ENCODE measurements around the gene ADAMTS15. TPM values are rescaled to one million over a fixed set of nuclear protein-coding genes. Genes with fewer than 3 reads are reported as not detected.
A peak's percentile ranks its signal among the peaks of the same experiment; 100 is the strongest.

ADAMTS15 gene
- total and polyA plus RNA-seq, 2 of the 4 experiments (the other 2 are of a cell fraction), result 3.0 to 5.0 TPM

GRCh38 chr11:130474637-130475400, 26.4 kb downstream of the ADAMTS15 start:
- Histone ChIP-seq H3K27ac (ENCODE audit: insufficient read depth, low read length) (no peak overlapping the region), H3K9ac (ENCODE audit: low read depth, low read length) (no peak overlapping the region)
- no peak for ATAC-seq (ENCODE audit: low read depth)

More at GRCh38 chr11:130474637-130475400, 26.4 kb downstream of the ADAMTS15 start:
- H3K14ac ChIP-seq (replicated peaks; ENCODE audit: low read depth, low read length), result no peak overlapping the region; the same call in 1 of the 2 replicates
- H2BK20ac ChIP-seq (ENCODE audit: low read depth, low read length), result peak overlapping the region; percentile 24; the same call in 1 of the 2 replicates
- CTCF ChIA-PET, result interaction anchor here (0.6 to 0.8 kb wide), 2 partner anchors 22 to 326 kb away, joined by 3 to 4 read pairs; no protein-coding TSS in a partner anchor
- POLR2A ChIA-PET (ENCODE audit: unreplicated experiment), result no interaction called here
- peaks cover 34% of the 10 kb centered on the region for H3K4me1 ChIP-seq (ENCODE audit: control insufficient read depth, insufficient read depth, low read length)
- H2AK5ac ChIP-seq (ENCODE audit: low read depth, low read length), result peak overlapping the region; percentile 43; the same call in 1 of the 2 replicates
- intact Hi-C loops (cut with micrococcal nuclease) (loop anchor here (5.0 kb wide), 2 partner anchors 127 to 162 kb away; no protein-coding TSS in a partner anchor), in situ Hi-C loops (cut with MboI; ENCODE audit: low sequenced_read_pairs) (no loop called here), dilution Hi-C loops (cut with HindIII; ENCODE audit: low sequenced_read_pairs, unreplicated experiment) (no loop called here)
- peaks cover 29% of the 10 kb centered on the region for H3K9me1 ChIP-seq (ENCODE audit: insufficient read depth, low read length)
- no peak overlapping the region for H4K91ac ChIP-seq (ENCODE audit: insufficient read depth, low read depth, low read length)
- H3K27me3 ChIP-seq (ENCODE audit: control insufficient read depth, insufficient read depth, low read length), result no peaks in the 10 kb centered on the region
- no peak for TF ChIP-seq RCOR1 (IDR thresholded peaks at IDR 0.05; ENCODE audit: insufficient replicate concordance, low read length)
- no peak for TF ChIP-seq MAZ (IDR thresholded peaks at IDR 0.05; ENCODE audit: borderline replicate concordance, low read depth, low read length)
- no peak for TF ChIP-seq FOS (IDR thresholded peaks at IDR 0.05; ENCODE audit: low read depth, low read length)
- no peak for TF ChIP-seq SMC3 (IDR thresholded peaks at IDR 0.05; ENCODE audit: low read depth, low read length)
- TF ChIP-seq CHD1 (IDR thresholded peaks at IDR 0.05; ENCODE audit: low read depth, low read length), result no peak
- no peak for TF ChIP-seq MAFK (IDR thresholded peaks at IDR 0.05; ENCODE audit: low read depth, low read length)
- TF ChIP-seq, protein P1, sequence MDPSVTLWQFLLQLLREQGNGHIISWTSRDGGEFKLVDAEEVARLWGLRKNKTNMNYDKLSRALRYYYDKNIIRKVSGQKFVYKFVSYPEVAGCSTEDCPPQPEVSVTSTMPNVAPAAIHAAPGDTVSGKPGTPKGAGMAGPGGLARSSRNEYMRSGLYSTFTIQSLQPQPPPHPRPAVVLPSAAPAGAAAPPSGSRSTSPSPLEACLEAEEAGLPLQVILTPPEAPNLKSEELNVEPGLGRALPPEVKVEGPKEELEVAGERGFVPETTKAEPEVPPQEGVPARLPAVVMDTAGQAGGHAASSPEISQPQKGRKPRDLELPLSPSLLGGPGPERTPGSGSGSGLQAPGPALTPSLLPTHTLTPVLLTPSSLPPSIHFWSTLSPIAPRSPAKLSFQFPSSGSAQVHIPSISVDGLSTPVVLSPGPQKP (IDR thresholded peaks at IDR 0.05; ENCODE audit: borderline replicate concordance, low read depth, low read length), result no peak
- no peak for TF ChIP-seq BHLHE40 (IDR thresholded peaks at IDR 0.05; ENCODE audit: low read depth, low read length)
- TF ChIP-seq CTCF (conservative IDR thresholded peaks at IDR 0.05; ENCODE audit: low read depth, low read length), result no peak
- TF ChIP-seq CEBPB (IDR thresholded peaks at IDR 0.05; ENCODE audit: low read depth, low read length), result no peak
- H3K18ac ChIP-seq (ENCODE audit: low read depth, low read length), result no peak overlapping the region; the same call in 1 of the 2 replicates
- peak overlapping the region; percentile 39; the same call in 1 of the 2 replicates for H2BK120ac ChIP-seq (ENCODE audit: low read depth, low read length)
- peaks cover 64% of the 10 kb centered on the region for H3K36me3 ChIP-seq (ENCODE audit: control insufficient read depth, insufficient read depth, low read length)
- no peak overlapping the region for H2AFZ ChIP-seq (replicated peaks; ENCODE audit: low read length, poor library complexity)
- H3K79me1 ChIP-seq (ENCODE audit: low read depth in 1 of 2, low read length in 2 of 2), result peaks cover 0 to 3% of the 10 kb centered on the region in 2 experiments; a peak in 1 of 4 replicates
- H3K9me3 ChIP-seq (ENCODE audit: control insufficient read depth, insufficient read depth, low read length), result no peaks in the 10 kb centered on the region
- H3K4me3 ChIP-seq (ENCODE audit: insufficient read depth, low read depth, low read length), result no peak overlapping the region
- peak overlapping the region; percentile 42; the same call in 1 of the 3 replicates for H2BK15ac ChIP-seq (ENCODE audit: low read depth, low read length)
- no peak for DNase-seq
- H3K4me2 ChIP-seq (ENCODE audit: low read depth, low read length), result no peak overlapping the region
- BruUV-seq (replicated peaks), result no TSS peak
- no peak overlapping the region for H4K5ac ChIP-seq (ENCODE audit: low read depth, low read length)
- H3K56ac ChIP-seq (ENCODE audit: extremely low read depth, insufficient read depth, low read length), result no peak overlapping the region
- peak overlapping the region; percentile 63 for H3K4ac ChIP-seq (ENCODE audit: low read depth, low read length)
- no peak overlapping the region for H2BK5ac ChIP-seq (ENCODE audit: low read depth, low read length, poor library complexity, severe bottlenecking)
- WGBS, 2 experiments (ENCODE audit: extremely low coverage in 2 of 2, insufficient read length in 1 of 2), result 96% methylated on average over 4 of the region's 12 CpGs; no CpG with 5 or more reads in 1 of the 2 experiments
- H3K23ac ChIP-seq (ENCODE audit: low read depth, low read length), result 0 out of 2 replicates have a peak overlapping the region, but pooled peaks have one; percentile 13
- no peak overlapping the region for H2AK9ac ChIP-seq (replicated peaks; ENCODE audit: low read depth, low read length, poor library complexity)
- H4K8ac ChIP-seq (ENCODE audit: low read depth in 2 of 2, low read length in 2 of 2), result no peak overlapping the region; a peak in 1 of 4 replicates
- H4K20me1 ChIP-seq (ENCODE audit: insufficient read depth, low read length), result no peaks in the 10 kb centered on the region

Measured in IMR-90 (cell line).